HG03025 (cell line): ENCODE results near the gene ADAM10.

Source experiments
- ATAC-seq: cut with Tn5 transposase; IDR thresholded peaks from one replicate; pipeline ENCODE4 v1.9.1; 2021; ENCODE audit warnings: mild to moderate bottlenecking, moderate library complexity; ENCODE audit not compliant: unreplicated experiment, low FRiP score

Gene ADAM10

DNA sequence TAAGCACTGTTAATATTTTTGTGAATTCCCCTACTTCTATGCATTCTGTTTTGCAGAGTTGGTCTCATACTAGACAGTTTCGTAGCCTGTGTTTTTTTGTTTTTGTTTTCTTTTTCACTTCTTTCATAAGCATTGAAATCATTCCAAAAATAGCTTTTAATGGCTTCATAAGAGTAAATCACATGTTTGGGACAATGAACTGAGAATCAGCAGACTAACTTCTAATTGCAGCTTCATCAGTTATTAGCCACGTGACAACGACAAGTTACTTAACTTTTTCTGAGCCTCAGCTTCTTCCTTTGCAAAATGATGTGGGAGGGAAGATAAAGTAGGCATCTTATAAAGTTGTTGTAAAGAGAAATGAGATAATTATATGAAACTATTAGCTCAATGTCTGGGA, 193.0 kb downstream of the ADAM10 start:
- no peak for ATAC-seq

DNA sequence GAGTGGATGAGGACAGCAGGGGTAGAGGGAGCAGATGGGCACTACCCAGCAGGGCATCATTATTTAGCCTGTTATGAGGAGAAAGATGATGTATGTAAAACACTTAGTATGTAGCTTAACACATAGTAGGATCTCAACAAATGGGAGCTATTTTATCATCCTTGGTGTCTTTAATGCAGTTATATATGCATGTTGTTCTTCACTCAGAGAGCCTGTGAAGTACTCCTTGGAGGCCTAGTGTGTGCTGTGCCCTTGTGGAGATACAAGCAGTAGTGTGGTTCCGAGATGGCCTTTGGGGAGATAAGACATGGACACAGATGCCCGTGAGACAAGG, 193.5 kb downstream of the ADAM10 start:
- no peak for ATAC-seq

DNA sequence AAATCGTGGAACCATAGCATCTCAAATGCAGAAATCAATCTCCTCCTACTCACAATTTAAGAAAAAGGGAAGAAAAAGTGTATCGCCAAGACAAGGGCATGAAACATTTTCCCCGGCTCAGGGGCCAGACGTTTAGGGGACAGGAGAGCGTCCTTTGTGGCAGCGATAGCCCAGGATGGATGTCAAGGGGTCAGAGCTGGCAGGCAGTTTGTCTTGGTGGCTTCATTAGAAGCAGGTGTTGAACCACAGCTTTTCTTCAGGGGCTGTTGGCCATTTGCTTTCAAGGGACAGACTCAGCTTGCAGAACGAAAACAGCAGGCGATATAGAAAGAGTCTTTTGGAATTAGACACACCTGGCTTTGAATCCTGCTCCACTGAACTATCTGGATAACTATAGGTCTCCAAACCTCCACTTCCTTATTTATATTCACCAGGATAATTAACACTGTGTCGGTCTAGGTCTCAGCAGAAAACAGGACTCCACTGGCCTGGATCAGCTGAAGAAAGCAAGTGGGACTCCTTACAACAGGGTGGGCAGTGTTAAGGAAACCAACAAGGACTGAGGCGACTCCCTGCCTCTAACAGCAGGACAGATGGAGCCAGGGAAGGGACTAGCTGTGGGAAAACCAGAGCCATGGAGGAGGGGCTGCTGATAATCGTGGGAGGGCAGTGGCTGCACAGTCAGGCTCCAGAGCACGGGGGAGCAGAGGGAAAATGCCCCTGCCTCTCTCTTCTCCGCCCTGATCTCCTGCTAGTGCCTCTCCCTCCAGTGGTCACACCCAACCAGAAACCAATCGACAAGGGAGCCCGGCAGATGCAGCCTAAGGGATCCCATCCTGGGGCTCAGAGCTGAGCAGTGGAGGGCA, 194.1 kb downstream of the ADAM10 start:
- no peak for ATAC-seq

DNA sequence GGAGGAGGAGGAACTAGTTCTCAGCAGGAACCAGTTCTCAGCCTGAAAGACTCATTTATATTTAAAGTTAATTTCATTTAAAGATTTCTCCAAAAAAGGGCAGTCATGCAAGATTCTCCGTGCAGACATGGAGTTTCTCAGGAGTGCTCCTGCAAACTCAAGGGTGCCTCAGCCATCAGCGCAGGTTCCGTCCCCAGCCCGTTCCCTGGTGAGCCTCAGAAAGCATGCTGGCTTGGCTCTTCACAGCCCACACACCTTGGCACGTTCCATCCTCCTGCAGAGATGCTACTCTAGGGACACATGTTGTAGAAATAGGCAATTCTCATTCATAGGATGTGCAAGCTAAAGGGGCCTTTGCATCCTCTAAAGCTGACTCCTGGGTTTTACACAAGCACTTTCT, 194.7 kb downstream of the ADAM10 start:
- no peak for ATAC-seq

DNA sequence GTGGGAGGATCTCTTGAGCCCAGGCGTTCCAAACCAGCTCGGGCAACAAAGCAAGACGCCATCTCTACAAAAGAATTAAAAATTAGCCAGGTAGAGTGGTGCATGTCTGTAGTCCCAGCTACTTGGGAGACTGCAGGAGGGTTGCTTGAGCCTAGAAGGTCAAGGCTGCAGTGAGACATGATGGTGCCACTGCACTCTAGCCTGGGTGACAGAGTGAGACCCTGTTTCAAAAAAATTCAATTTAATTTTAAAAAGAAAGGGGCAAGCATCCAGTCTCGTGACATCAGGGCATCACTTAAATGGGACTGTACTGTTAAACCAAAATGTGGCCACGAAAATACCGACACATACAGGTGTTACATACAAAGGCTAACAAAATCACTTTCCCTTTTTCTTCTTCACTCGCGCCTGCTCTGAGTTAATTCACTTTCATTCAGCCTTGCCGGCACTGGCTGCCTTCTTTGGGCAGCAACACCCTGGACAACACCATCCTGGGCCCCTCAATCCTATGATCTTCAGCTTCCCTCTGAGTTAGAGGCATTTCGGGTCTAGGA, 196.1 kb downstream of the ADAM10 start:
- no peak for ATAC-seq

DNA sequence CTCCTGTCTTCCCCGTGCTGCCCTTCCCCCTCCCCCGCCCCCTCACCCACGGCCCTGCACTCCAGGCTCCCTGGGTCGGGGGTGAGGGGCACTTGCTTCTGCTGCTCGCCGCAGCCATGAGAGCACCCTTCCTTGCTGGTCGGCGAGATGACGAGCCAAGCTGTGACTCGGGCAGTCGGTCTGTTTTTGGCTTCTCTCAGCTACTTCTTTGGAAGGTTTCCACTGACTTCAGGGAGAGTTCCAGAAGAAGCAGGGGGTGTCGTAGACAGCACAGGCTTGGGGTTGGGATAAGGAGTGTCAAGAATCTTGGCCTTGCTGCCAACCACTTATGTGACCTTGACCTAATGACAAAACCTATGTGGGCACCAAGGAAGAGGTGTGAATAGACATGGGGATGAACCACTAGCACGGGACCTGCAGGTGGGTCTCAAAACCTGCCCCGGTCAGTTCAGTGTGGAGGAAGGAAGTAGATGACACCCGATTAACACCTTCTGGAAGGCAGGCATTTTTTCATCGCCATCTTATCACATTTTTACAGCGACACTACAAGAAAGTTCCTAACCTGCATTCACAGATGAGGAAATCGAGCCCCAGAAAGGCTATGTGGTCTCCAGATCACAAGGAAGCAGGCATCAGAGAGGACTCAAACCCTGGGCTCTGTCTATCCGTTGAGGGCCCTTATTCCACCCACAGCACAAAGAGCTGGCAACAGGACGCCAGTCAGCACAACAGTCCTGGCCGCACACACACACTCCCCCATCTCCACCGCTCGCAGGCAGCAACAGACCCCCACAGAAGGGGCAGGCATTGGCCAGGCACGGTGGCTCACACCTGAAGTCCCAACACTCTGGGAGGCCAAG, 196.8 kb downstream of the ADAM10 start:
- no peak for ATAC-seq

DNA sequence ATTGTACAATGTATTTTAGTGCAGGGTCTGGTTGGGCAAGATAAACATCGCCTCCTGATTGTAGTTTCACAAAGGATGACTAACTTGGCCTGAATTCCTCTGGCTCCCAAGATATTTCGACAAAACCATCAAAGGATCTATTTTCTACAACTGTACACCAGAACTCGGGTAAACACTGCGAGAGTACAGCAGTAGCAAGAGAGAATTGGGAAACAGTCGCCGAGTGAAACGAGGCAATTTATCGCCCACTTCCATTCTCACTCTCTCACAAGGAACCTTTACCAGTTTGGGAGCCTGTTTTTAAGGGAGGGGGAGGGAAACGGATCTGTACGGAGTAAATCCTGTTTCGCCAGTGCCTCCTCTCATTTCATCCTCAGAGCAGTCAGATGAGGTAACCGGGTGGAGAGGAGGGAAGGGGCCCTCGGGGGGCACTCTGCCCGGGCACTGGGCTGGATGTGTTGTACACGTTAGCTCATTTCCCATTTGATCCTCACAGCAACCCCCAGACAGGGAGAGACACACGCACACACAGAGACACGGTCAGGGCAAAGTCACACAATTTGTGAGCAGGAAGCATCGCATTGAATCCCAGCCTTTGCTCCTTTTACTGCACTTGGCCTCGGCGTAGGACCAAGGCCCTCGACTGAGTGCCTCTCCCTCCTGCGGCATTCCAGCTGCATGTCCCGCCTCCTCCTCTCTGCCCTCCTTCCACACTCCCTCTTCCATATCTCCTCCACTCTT, 197.6 kb downstream of the ADAM10 start:
- ATAC-seq: no peak

DNA sequence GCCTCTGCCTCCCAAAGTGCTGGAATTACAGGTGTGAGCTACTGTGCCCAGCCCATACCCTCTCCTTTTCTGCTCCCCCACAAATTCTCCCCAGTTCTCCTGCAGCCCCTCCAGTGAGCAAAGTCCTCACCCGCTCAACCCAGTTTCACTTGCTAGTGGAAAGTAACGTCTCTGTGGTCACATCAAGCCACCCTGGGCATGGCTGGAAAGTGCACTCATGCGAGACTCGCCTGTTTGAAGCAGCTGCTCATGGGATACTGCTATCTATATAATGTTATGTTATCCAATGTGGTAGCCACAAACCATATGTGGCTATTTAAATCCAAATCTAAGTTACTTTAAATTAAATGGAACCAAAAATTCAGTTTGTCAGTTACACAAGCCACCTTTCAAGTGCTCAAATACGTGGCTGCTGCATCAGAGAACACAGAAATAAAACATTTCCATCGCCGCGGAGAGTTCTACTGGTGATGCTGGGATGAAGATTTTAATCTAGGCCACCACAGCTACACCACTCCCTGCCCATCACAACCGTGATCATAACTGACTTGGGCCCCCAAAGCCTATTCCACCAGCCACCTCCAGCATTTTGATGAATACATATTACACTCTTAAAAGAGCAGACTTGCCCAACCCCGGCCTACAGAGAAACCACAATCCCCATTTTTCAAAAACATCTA, 198.3 kb downstream of the ADAM10 start:
- no peak for ATAC-seq

DNA sequence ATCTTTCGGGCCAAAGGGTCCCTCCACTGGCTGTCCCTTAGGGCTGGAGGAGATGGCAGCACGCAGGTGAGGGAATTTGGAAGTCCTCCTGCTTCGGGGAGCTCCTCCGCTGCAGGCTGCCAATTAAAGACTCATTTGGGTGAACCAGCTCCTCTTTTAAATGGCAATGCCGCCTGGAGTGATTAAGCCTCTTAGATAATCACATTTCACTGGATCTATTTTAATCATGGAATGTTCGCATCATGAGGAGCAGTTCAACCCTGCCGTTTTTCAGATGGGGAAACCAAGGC, 199.8 kb downstream of the ADAM10 start:
- no peak for ATAC-seq

DNA sequence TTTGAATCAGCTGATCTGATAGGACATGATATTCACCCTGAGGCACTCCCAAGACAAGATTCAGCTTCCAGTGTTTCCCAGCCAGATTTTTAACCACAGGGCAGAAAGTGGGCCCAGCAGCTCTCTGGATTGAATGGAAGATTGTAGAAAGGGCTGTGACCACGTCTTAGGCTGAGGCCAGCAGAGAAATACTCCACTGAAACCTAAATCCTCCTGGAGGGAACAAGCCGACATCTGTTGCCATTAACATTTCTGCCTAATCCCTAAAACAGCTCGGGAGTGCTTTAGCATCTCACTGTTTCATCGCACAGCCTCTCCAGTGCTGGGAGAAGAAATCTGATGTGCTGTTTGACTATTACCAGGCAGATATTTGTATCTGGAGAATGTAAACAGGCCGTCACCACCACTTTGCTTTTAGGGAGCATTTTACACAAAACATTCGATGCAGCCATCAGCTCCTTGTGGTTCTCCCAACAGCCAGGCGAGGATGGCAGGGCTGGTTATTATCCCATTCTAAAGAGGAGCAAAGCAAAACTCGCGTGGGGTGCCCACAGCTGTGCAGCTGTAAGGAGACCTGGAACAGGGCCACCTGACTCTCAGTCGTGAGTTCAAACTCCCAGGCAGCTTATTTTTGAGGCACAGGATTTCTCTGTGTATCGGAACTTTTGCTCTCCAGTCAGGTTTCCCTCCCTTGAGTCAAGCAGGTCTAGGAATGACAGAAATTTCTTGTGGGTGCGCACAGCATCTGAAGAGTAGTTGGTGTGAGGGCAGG, 200.3 kb downstream of the ADAM10 start:
- no peak for ATAC-seq

DNA sequence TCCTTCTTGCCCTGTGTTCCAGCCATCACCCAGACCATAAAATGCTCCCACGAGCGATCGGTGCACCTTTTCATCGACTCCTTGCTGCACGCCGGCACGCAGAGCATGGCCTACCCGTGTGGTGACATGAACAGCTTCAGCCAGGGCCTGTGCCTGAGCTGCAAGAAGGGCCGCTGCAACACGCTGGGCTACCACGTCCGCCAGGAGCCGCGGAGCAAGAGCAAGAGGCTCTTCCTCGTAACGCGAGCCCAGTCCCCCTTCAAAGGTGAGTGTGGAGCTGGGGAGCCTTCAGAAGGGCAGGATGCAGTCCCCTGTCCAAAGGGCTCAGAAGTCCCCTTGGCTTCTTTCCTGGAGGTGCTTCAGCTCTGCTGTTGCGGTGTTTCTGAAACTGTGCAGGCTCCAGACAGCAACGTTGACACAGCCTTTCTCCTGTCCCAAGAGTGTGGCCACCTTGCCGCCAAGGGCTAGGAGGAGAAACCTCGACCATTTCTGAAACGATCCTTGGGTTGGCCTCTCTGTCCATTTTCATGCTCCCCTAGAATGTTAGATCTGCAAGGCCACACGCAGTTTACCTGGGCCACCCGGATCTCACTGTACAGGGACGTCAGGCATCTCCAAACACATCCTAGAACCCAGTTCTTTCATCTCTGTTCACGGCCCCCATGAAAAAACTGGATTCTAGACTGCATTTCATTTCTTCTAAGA, 201.0 kb downstream of the ADAM10 start:
- no peak for ATAC-seq

DNA sequence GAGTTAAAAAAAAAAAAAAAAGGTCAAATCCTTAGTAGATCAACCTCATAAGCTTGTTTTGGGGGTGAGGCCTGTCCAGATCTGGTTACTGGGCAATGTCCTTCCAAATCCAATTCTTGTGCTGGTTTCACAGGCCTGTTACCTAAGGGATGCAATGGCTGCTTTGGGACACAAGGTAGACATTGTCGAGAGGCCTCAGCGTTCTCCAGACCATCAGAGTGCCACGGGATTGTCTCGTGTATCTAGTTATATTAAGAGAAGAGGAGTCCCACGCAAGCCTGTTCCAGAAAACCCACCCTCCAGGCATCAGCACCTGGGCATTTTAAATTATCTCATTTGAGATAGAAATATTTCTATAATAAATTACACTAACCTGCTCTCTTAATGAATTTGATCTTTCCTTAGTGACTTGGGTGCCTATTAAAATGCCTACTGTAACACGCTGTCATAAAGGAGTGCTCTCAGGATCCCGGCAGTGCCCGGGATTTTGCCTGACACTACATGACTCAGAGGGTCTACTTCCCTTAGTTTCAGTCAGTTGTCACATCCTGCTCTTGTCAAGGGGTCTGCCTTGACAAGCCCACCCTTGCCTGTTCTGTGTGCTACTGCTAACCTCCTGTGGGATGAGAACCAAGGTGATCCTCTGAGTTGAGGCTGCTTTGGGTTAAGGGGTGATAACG, 201.7 kb downstream of the ADAM10 start:
- no peak for ATAC-seq

DNA sequence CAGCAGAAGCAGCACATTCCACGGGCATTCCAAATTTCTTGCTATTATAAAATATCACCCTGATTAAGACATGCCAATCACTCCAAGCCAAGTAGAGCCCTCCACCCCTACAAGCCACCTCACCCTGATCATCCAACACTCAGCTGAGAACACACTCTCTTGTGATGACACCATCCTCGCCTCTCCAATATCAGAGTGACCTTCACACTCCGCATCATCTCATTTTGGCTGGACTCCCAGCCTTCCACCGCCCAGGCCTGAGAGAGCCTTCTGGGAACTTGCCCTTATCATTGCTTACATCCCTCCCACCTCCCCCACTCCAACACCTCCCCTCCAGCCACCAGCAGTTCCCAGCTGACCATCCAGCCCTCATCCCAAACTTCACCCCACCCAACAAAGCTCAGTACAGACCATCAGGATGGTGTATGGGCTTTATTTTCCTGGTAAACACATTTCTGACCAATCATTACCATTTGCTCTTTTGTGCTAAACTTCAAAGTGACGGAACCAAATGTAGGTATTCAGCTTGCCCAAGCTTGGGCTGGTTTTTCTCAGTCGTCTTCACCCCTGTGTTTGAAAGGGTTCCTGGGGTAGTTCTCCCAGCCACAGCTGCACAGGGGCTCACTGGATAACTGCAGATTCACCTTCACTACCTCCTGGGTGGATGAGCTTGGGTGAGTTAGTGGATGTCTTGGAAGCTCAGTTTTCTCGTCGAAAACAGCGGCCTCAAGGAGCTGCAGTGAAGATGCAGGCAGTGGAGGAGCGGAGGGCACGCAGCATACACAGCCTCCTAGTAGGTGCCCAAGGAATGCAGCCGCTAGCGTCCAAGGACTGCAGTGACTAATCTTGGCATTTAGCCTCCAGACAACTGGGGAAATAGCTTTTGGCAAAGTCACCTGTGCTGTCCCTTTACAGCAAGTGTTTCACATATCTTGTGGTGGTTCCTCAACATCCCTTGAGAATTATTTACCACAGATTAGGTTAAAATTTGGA, 202.6 kb downstream of the ADAM10 start:
- no peak for ATAC-seq

DNA sequence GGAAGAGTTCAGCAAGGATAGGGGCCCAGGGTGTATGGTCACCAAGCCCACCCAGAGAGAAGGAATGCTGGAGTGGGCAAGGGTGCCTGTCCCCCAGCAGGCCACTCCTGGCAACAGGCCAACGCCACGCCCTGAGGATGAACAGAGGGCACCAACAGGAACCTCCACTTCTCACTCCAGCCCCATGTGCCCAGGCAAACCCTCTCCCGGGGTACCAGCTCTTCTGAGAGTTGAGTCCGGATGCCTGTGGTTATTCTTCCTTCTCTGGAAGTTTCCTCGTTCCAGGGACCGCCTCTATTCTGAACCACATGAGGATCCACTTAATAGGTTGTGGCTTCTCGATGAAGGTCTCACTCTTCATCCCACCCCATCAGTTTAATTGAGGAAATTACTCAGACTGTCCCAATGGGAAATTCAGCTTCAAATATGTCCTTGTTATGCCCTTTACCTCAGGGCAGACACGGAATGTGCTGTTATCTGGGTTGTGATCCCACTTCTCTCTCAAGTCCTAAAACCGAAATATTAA, 203.4 kb downstream of the ADAM10 start:
- ATAC-seq: no peak

DNA sequence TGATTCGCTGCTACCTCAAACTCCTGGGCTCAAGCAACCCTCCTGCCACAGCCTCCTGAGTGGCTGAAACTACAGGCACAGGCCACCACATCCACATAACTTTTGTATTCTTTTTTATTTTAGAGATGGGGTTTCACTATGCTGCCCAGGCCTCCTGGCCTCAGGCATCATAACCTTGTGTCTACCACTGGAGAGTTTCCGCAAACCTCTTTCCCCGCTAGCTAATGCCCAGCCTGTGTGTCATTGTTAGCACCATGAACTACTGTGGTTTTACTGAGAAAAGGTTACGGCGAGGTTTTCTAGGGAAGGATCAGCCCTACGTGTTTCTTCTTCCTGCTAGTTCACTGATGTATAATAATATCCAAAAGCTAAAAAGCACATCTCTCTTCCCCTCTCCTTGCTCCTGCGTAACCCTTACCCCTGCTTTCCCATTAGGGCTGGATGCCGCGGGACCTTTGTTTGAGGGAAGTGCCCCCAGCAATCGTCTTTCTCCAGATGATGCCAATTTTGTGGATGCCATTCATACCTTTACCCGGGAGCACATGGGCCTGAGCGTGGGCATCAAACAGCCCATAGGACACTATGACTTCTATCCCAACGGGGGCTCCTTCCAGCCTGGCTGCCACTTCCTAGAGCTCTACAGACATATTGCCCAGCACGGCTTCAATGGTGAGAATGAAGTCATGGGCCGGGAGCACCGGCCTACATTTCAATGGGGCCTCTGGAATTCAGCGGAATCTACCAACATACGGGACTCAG, 204.0 kb downstream of the ADAM10 start:
- ATAC-seq: no peak

DNA sequence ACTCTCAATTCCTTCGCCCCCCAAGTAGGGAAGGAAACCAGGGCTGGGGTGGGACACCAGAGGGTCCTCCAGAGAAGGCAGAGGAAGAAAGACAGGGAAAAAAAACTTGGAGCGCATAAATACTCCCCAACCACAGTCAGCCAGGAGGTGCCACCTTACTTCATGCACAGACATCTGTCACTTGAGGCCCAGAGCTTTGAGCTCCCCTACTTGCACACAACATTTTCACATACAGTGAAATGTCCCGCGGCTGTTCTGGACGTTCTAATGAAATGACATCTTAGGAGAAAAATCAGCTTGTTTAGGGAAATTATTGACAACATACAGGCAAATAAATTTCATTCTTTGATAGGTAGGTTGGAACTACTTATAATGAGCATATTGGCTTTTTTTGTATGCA, 204.8 kb downstream of the ADAM10 start:
- no peak for ATAC-seq
